Kidney tubule cell (primary cell): ENCODE data around the gene RAPGEF6.

ENCODE experiments used
- DNase-seq: peaks from one replicate; pipeline ENCODE4 v3.0.0-alpha.2; 2018; ENCODE audit warnings: low spot score

Gene RAPGEF6

GRCh38 chr5:131541071-131541470 lies 94.0 kb downstream of the RAPGEF6 start:
- DNase-seq: peak; percentile 87

GRCh38 chr5:131539251-131539650 lies 95.8 kb downstream of the RAPGEF6 start:
- DNase-seq: no peak

DNA sequence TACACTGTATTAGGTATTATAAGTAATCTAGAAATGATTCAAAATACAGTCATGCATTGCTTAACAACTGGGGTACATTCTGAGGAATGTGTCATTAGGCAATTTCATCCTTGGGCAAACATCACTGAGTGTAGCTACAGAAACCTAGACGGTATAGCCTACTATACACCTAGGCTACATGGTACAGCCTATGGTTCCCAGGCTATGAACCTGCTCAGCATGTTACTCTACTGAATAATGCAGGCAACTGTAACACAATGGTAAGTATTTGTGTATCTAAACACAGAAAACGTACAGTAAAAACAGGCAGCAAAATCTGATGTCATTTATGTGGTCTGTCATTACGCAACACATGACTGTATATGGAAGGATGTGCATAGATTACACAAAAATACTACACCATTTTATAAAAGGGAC lies 96.8 kb downstream of the RAPGEF6 start:
- DNase-seq: peak; percentile 82

DNA sequence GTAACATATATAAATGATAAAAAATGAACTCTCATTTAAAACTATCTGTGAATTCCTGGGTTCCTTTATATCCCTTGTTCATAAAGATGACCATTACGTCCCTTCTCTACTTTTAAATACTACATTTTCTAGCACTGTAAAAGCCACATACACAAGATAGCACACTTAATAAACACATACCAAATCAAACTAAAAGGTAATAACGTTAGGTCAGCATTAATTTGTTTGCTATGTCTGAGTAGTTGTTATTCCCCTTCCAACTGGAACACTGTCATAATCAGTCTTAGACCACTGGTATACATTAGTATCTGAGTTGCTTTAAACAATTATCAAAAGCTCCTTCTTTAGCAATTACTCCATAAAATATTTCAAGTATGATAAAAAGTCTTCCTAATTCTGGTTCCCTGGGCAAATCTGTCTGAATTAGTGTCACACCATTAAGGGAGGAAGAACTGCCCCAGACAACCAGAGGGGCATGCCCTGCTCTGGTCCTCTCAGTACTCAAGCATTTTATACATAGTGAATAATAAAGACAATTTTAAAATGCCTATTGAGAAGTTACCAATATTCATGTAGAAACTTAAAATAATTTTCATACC lies 98.1 kb downstream of the RAPGEF6 start:
- DNase-seq: no peak

- DNase-seq: peak; percentile 49
Measured at GRCh38 chr5:131536211-131536826, 98.7 kb downstream of the RAPGEF6 start.

DNA sequence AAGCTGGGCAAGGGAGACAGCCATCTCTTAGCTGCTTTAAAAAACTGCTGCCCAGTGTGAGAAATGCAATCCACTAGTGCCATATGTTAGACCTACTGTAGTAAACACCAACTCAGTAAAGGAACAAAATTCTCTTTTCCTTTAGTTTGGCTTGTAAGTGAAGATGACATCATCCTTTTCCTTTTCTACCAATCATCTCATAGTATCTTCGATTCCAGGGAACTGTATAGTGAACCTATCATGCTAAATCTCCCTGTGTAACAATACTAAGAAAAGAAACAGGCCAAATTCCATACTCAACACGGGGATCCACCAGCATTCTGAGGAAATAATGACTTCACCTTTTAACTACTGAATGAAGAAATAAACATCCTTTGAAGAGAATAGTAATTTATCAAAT lies 100.1 kb downstream of the RAPGEF6 start:
- DNase-seq: no peak

DNA sequence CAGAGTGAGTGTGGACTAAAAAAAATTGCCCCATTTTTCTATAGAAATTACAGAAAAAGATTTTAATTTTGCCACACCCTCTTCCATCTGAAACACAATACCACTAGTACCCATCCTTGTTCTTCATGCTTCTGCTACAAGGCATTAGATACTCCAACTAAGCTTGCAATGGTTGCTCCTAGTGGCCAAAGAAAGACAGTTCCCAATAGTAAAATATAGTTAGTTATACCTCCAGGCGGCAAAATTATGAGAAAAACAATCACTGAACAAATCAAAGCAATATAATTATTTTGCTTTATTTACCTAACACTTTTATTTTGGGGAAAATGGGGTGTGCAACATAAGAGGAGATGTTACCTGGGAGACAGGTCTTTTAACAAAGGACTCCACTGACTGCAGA lies 101.2 kb downstream of the RAPGEF6 start:
- DNase-seq: no peak

DNA sequence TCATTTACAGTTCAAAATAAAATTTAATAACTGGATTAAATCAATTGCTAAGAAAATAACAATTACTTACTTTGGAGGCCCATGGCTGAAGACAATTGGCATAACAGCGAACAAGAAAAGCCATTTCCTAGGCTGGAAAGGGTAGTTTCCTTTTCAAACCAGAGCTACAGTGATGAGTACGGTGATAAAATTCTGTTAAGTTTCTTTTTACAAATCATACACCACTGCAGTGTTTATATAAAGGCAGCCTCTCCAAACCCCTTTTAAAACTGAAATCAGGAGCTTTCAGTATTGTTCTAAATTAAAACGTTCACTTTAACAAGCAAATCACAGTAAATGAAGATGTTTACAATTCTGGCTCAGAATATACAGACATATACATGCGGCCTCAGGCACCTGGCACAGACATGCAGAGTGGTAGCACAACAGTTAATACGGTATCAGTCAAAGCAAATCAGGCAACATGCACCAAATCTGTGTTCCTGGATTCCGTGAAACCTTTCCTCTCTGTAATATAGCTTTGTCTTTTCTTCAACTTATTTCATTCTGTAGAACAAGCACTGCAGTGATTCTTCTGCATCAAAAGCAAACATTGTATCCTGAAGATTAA lies 102.9 kb downstream of the RAPGEF6 start:
- no peak for DNase-seq

DNA sequence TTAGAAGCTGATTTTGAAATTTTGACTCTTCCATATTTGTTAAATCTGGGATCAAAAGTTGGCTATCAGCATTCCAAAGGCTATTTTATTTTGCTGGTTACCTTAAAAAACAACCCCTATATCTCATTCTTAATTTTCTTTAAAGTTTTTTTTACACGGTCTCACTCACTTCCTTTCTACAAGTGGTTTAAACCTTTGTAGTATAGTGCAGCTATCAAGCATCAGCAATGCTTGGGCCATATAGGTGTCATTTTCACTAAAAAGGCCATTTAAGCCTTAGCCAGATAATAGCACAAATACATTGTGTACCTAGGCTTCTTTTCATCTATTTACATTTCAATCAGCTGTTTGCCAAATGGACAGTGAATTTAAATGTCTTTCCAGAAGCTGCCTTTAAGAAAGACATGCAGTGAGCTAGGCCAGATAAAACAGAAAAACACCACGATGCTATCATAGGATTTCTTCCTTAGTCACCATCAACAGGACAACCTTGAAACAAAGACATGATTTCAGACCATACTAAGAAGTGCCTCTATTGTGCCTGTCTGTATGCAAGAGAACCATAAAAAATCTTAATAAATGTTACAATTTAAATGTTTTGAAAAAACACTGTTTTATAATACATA lies 104.2 kb downstream of the RAPGEF6 start:
- DNase-seq: no peak

- no peak for DNase-seq
Measured at GRCh38 chr5:131528682-131529081, 106.3 kb downstream of the RAPGEF6 start.

GRCh38 chr5:131525805-131526204 lies 109.2 kb downstream of the RAPGEF6 start:
- DNase-seq: no peak

DNA sequence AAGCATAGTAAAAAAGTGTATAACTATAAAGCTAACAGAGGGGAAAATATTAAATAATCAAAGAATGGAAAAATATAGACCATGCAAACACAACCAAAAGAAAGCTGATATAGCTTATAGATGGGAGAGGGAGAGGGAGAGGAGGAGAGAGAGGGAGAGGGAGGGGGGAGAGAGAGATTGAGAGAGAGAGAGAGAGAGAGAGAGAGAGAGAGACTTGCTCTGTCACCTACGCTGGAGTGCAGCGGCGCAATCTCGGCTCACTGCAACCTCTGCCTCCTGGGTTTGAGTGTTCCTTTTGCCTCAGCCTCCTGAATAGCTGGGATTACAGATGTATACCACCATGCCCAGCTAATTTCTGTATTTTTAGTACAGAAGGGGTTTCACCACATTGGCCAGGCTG lies 110.6 kb downstream of the RAPGEF6 start:
- DNase-seq: no peak

- no peak for DNase-seq
Measured at GRCh38 chr5:131523500-131524185, 111.4 kb downstream of the RAPGEF6 start.

- peak; percentile 68 for DNase-seq
Measured at GRCh38 chr5:131521252-131521651, 113.8 kb downstream of the RAPGEF6 start.

GRCh38 chr5:131515348-131515747 lies 119.7 kb downstream of the RAPGEF6 start:
- DNase-seq: no peak

DNA sequence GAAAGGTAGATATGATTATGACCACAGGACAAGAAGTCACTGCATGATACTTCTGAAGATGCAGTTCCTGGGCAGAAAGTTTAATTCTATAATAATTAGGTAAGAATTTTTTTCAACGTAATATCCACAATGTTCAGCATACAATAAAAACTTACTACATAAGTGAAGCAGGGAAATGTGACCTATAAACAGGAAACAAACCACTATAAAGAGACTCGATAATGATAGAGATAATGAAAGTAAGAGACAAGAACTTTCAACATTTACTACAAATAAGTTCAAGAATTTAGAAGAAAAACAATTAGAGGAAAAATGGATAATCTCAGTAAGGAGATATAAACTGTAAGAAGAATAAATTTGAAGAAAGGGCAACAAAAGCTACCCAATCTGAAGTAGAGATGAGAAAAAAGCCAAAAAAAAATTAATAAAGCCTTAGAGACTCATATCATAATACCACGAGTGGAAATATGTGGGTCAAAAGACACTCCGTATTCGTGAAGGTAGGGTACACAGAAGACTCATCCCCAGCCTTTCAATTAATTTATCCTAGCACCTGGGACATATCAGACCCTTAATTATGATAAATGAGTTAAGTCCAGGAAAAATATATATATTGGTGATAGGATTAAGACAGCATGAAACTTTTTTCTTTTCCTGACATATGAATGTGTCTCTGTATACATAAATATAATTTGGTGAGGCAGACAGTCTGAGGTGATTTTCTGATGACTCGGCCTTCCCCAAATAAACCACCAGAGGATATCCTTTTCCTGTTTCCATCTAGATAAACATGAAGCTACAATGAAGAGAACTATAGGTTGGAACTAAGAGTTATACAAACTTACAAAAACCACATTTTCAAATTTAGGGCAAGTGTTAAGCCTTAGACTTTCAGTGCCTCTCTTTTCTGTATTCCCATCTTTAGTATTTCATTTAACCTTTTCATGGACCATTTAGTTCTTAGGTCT lies 120.4 kb downstream of the RAPGEF6 start:
- DNase-seq: peak; percentile 26

- DNase-seq: no peak
Measured at GRCh38 chr5:131513780-131514179, 121.2 kb downstream of the RAPGEF6 start.

- DNase-seq: no peak
Measured at GRCh38 chr5:131511934-131512333, 123.1 kb downstream of the RAPGEF6 start.

DNA sequence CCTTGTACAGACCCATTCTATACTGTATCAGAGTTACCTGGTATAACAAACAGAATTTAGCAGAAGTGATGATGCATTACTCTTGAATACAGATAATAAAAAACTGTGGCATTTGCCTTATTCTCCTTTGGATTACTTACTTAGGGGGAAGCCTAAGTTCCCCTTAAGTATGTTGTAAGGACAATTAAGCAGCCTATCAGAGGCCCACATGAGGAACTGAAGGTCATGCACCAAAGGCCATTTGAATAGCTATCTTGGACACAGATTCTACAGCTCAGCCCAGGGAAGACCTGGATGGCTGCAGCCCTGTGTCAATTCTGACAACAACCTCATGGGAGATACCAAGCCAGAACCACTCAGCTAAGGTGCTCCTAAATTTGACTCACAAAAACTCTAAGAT lies 125.2 kb downstream of the RAPGEF6 start:
- no peak for DNase-seq

DNA sequence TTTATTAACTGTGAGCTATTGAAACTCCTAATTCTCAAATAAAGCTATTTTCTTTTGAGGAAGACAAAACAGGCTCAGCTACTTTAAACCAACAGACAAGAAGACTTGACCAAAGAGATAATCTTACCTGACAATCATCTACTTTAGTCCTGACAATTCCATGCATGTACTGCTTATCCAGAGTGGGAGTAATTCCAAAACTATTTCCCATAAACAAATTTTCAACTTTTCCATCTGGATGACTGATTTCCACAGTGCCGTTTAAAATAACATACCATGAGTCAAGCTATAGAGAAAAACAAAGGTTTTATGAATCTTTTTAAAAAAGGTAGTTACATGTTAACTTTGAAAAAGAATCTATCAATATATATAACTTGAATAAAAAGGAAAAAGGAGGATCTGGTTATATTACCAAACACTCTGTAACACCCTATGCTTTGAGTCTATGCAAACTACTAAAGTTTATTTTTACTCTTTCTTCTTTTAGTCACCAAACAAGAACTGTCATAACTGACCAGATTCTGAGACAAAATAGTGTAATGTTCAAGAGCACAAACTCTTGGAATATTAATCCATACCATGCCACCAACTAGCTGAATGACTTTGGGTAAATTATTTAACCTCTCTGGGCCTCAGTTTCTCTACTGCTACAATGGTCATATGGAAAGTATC lies 129.7 kb downstream of the RAPGEF6 start:
- peak; percentile 47 for DNase-seq

DNA sequence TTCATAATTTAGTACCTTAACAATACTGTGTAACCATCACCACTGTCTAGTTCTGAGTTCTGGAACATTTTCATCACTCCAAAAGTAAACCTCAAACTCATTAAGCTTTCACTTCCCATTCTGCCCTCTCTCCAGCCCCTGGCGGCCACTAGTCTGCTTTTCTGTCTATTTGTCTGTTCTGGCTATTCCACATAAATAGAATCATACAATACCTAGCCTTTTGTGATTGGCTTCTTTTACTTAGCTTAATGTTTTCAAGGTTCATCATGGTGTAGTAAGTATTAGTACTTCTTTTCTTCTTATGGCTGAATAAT lies 138.7 kb downstream of the RAPGEF6 start:
- peak; percentile 16 for DNase-seq
